H9 (cell line): ENCODE data around the gene ZNF14. TPM values are rescaled to one million over a fixed set of nuclear protein-coding genes. Genes with fewer than 3 reads are reported as not detected.
A peak's percentile ranks its signal among the peaks of the same experiment; 100 is the strongest.

Source experiments
- DNase-seq: peaks from one replicate; pipeline ENCODE4 v3.0.0-alpha.2; 2017
- H2AFZ ChIP-seq: one replicate; pipeline ENCODE4 v1.6.1; 2013; ENCODE audit warnings: mild to moderate bottlenecking, low read length, control low read depth, moderate library complexity
- H2AK5ac ChIP-seq: 2 replicates; pipeline ENCODE4 v1.6.1; 2013; ENCODE audit warnings: low read length, control low read depth, mixed read lengths; ENCODE audit not compliant: insufficient read length
- H2BK120ac ChIP-seq: one replicate; pipeline ENCODE4 v1.6.1; 2013; ENCODE audit warnings: low read depth, mild to moderate bottlenecking, low read length, control low read depth, inconsistent platforms; ENCODE audit not compliant: poor library complexity, severe bottlenecking
- H2BK12ac ChIP-seq: 2 replicates; pipeline ENCODE4 v1.6.1; 2013; ENCODE audit warnings: low read length, control low read depth, mixed read lengths, low read depth; ENCODE audit not compliant: insufficient read length
- H2BK15ac ChIP-seq: 2 replicates; pipeline ENCODE4 v1.6.1; 2013; ENCODE audit warnings: low read depth, low read length, control low read depth
- H2BK20ac ChIP-seq: one replicate; pipeline ENCODE4 v1.6.1; 2013; ENCODE audit warnings: low read depth, mild to moderate bottlenecking, low read length, control low read depth, inconsistent platforms; ENCODE audit not compliant: poor library complexity, severe bottlenecking
- H2BK5ac ChIP-seq: 2 replicates; pipeline ENCODE4 v1.6.1; 2013; ENCODE audit warnings: low read length, control low read depth, mixed read lengths; ENCODE audit not compliant: insufficient read length
- H3K14ac ChIP-seq: 2 replicates; pipeline ENCODE4 v1.6.1; 2013; ENCODE audit warnings: low read length, control low read depth; ENCODE audit not compliant: insufficient read depth
- H3K18ac ChIP-seq: 2 replicates; pipeline ENCODE4 v1.6.1; 2013; ENCODE audit warnings: low read depth, mild to moderate bottlenecking, mixed read lengths, low read length, control low read depth; ENCODE audit not compliant: insufficient read length
- H3K23ac ChIP-seq: 2 replicates; pipeline ENCODE4 v1.6.1; 2013; ENCODE audit warnings: low read length, control low read depth, mixed read lengths, low read depth; ENCODE audit not compliant: insufficient read length
- H3K23me2 ChIP-seq: 2 replicates; pipeline ENCODE4 v1.6.1; 2013; ENCODE audit warnings: low read depth, mild to moderate bottlenecking, mixed read lengths, low read length, control low read depth; ENCODE audit not compliant: insufficient read length, poor library complexity, severe bottlenecking
- H3K27ac ChIP-seq: 2 replicates; pipeline ENCODE4 v1.5.1; 2013; ENCODE audit warnings: low read length, control low read depth, mixed read lengths, low read depth; ENCODE audit not compliant: insufficient read length
- H3K27me3 ChIP-seq: 2 replicates; pipeline ENCODE4 v1.6.1; 2013; ENCODE audit warnings: low read length, control low read depth, inconsistent platforms; ENCODE audit not compliant: insufficient read depth
- H3K4ac ChIP-seq: 2 replicates; pipeline ENCODE4 v1.6.1; 2013; ENCODE audit warnings: low read depth, mild to moderate bottlenecking, control low read depth, inconsistent platforms, low read length, moderate library complexity
- H3K4me1 ChIP-seq: 2 replicates; pipeline ENCODE4 v1.6.1; 2013; ENCODE audit warnings: low read length, control low read depth, inconsistent platforms; ENCODE audit not compliant: insufficient read depth
- H3K4me2 ChIP-seq: 2 replicates; pipeline ENCODE4 v1.6.1; 2013; ENCODE audit warnings: low read length, control low read depth, mixed read lengths; ENCODE audit not compliant: insufficient read length, insufficient read depth
- H3K56ac ChIP-seq: 2 replicates; pipeline ENCODE4 v1.6.1; 2013; ENCODE audit warnings: low read depth, mild to moderate bottlenecking, mixed read lengths, low read length, control low read depth; ENCODE audit not compliant: insufficient read length
- H3K79me1 ChIP-seq: 2 replicates; pipeline ENCODE4 v1.6.1; 2013; ENCODE audit warnings: low read depth, mild to moderate bottlenecking, moderate library complexity, low read length, control low read depth, inconsistent platforms; ENCODE audit not compliant: insufficient read depth, poor library complexity, severe bottlenecking
- H3K79me2 ChIP-seq: 2 replicates; pipeline ENCODE4 v1.6.1; 2013; ENCODE audit warnings: low read length, control low read depth, inconsistent platforms; ENCODE audit not compliant: insufficient read depth
- H3K9ac ChIP-seq: 2 replicates; pipeline ENCODE4 v1.6.1; 2013; ENCODE audit warnings: low read length, control low read depth, mixed read lengths; ENCODE audit not compliant: insufficient read length; ENCODE audit errors: extremely low read depth
- H3K9me3 ChIP-seq: one replicate; pipeline ENCODE4 v1.6.1; 2013; ENCODE audit warnings: low read depth, low read length, inconsistent platforms; ENCODE audit not compliant: control insufficient read depth
- H3T11ph ChIP-seq: one replicate; pipeline ENCODE4 v1.6.1; 2013; ENCODE audit warnings: mild to moderate bottlenecking, low read length, control low read depth, inconsistent platforms
- H4K20me1 ChIP-seq: one replicate; pipeline ENCODE4 v1.6.1; 2013; ENCODE audit not compliant: control insufficient read depth, insufficient read length, insufficient read depth
- H4K5ac ChIP-seq: 2 replicates; pipeline ENCODE4 v1.6.1; 2013; ENCODE audit warnings: low read depth, mild to moderate bottlenecking, mixed read lengths, low read length, control low read depth; ENCODE audit not compliant: insufficient read length
- H4K8ac ChIP-seq: replicated peaks from 2 replicates; pipeline ENCODE4 v1.6.1; 2013; ENCODE audit warnings: low read length, control low read depth, mixed read lengths, low read depth; ENCODE audit not compliant: insufficient read length
- H4K91ac ChIP-seq: 2 replicates; pipeline ENCODE4 v1.6.1; 2013; ENCODE audit warnings: low read depth, mild to moderate bottlenecking, moderate library complexity, mixed read lengths, low read length, control low read depth; ENCODE audit not compliant: insufficient read length
- H3K27ac Mint-ChIP-seq, 3 experiments: 2 replicates in 2 of 3; 3 replicates in 1 of 3; pipeline ENCODE4 v1.8.0; 2020 to 2021; ENCODE audit warnings: mixed read lengths in 3 of 3, mild to moderate bottlenecking in 1 of 3, moderate library complexity in 1 of 3
- H3K27me3 Mint-ChIP-seq: 2 replicates; pipeline ENCODE4 v1.8.0; 2021; ENCODE audit warnings: low read depth, mild to moderate bottlenecking, moderate library complexity, mixed read lengths
- H3K36me3 Mint-ChIP-seq, 3 experiments: 2 replicates in 2 of 3; 3 replicates in 1 of 3; pipeline ENCODE4 v1.8.0; 2020 to 2021; ENCODE audit warnings: low read depth in 3 of 3, mixed read lengths in 3 of 3; ENCODE audit not compliant: insufficient read depth in 1 of 3
- H3K4me1 Mint-ChIP-seq, 2 experiments: 2 replicates each; pipeline ENCODE4 v1.8.0; 2020; ENCODE audit warnings: mixed read lengths in 2 of 2
- H3K4me3 Mint-ChIP-seq, 2 experiments: 2 replicates in 1 of 2; 3 replicates in 1 of 2; pipeline ENCODE4 v1.8.0; 2020 to 2021; ENCODE audit warnings: mild to moderate bottlenecking in 2 of 2, mixed read lengths in 2 of 2, moderate library complexity in 1 of 2
- H3K9me3 Mint-ChIP-seq, 2 experiments: 2 replicates in 1 of 2; 3 replicates in 1 of 2; pipeline ENCODE4 v1.8.0; 2020; ENCODE audit warnings: mild to moderate bottlenecking in 2 of 2, mixed read lengths in 2 of 2, moderate library complexity in 1 of 2
- WGBS: extraction: QIAGEN DNeasy Blood & Tissue Kit; methylation state at CpG from one replicate; pipeline ENCODE4 v1.1.7; 2013; ENCODE audit warnings: missing lambda C conversion rate, low lambda C conversion rate, mixed read lengths; ENCODE audit not compliant: insufficient read length; ENCODE audit errors: extremely low coverage; 5-methylcytosine and 5-hydroxymethylcytosine counted together
- total RNA-seq: library from RNA; stranded (reverse); gene quantifications from 2 replicates; pipeline ENCODE4 v1.2.1, GENCODE V29; 2021
- TF ChIP-seq, protein P1 (sequence below): fragments of 200-600 bp; sonication (generic); conservative IDR thresholded peaks from 3 replicates; pipeline ENCODE4 v1.8.0; 2021; ENCODE audit warnings: antibody characterized with exemption, mild to moderate bottlenecking

Gene ZNF14
- total RNA-seq, 1 experiment from 2014 or later: 8.3 TPM

DNA sequence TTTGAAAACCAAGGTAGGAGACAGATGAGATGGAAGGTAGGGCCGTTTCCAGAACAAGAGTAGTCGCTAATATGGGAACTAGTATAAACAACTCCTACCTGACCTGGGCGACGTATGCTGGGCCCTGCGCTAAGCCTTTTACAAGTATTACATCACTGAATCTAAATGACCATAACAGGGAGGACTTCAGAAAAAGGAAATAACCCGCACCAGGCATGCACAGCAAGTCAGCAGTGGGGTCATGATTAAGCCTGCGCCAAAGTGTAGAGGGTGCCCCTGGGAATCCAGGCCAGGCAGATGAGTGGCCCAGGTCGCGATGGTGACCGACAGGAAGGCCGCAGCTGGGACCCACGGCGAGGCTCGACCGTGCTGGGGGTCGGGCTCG is 70.0 kb downstream of the ZNF14 start:
- Histone ChIP-seq H4K8ac (no peak overlapping the region), H2AFZ (no peak overlapping the region), H3K79me2 (peaks cover 20% of the 10 kb centered on the region; the same call in 1 of the 2 replicates), H3K4me1 (peaks cover 6% of the 10 kb centered on the region; the same call in 1 of the 2 replicates), H3T11ph (no peak overlapping the region), H3K79me1 (peaks cover 5% of the 10 kb centered on the region), H3K56ac (no peak overlapping the region), H3K9ac (peak overlapping the region; percentile 37), H4K20me1 (no peaks in the 10 kb centered on the region), H2BK12ac (no peak overlapping the region), H4K5ac (no peak overlapping the region), H4K91ac (no peak overlapping the region), H3K23ac (no peak overlapping the region), H3K4me2 (peak overlapping the region; percentile 89), H3K4ac (no peak overlapping the region), H3K23me2 (no peaks in the 10 kb centered on the region), H3K27me3 (no peaks in the 10 kb centered on the region), H3K18ac (no peak overlapping the region), H2BK20ac (no peak overlapping the region), H2BK15ac (no peak overlapping the region), H3K27ac (no peak overlapping the region), H3K9me3 (no peaks in the 10 kb centered on the region), H2AK5ac (no peak overlapping the region), H2BK120ac (no peak overlapping the region), H2BK5ac (no peak overlapping the region), H3K14ac (peak overlapping the region; percentile 14)
- no peak for DNase-seq
- no peaks in the 10 kb centered on the region for H3K9me3 Mint-ChIP-seq
- WGBS: no CpG with 5 or more reads among the region's 17 CpGs
- H3K4me1 Mint-ChIP-seq: peaks cover 21 to 22% of the 10 kb centered on the region in 2 experiments
- peak overlapping the region; percentile 45 to 95 (median 89); a peak in 5 of 7 replicates for H3K27ac Mint-ChIP-seq
- H3K4me3 Mint-ChIP-seq: peak overlapping the region; percentile 86 to 95
- peaks cover 19 to 34% (median 29%) of the 10 kb centered on the region in 3 experiments for H3K36me3 Mint-ChIP-seq
- TF ChIP-seq, protein P1, sequence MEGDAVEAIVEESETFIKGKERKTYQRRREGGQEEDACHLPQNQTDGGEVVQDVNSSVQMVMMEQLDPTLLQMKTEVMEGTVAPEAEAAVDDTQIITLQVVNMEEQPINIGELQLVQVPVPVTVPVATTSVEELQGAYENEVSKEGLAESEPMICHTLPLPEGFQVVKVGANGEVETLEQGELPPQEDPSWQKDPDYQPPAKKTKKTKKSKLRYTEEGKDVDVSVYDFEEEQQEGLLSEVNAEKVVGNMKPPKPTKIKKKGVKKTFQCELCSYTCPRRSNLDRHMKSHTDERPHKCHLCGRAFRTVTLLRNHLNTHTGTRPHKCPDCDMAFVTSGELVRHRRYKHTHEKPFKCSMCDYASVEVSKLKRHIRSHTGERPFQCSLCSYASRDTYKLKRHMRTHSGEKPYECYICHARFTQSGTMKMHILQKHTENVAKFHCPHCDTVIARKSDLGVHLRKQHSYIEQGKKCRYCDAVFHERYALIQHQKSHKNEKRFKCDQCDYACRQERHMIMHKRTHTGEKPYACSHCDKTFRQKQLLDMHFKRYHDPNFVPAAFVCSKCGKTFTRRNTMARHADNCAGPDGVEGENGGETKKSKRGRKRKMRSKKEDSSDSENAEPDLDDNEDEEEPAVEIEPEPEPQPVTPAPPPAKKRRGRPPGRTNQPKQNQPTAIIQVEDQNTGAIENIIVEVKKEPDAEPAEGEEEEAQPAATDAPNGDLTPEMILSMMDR: no peak
- no peaks in the 10 kb centered on the region for H3K27me3 Mint-ChIP-seq
